SK-N-SH treated with all-trans-retinoic acid at 6 μM for 48 hours (cell line): ENCODE results near the gene GPX5.

ENCODE experiments used
- ATAC-seq: fragments of 200-7000 bp; cut with Tn5 transposase; 3 replicates; pipeline ENCODE4 v1.9.1; 2020; ENCODE audit warnings: mild to moderate bottlenecking, moderate library complexity
- ARNTL ChIP-seq: fragments of 450-650 bp; formaldehyde crosslinking; IDR thresholded peaks from 2 replicates; pipeline ENCODE4 v1.5.0; 2020; ENCODE audit warnings: low read depth, mild to moderate bottlenecking, moderate library complexity, borderline replicate concordance
- BACH2 ChIP-seq: fragments of 250-450 bp; sonication (Bioruptor Pico); IDR thresholded peaks from 2 replicates; pipeline ENCODE4 v1.9.0; 2021; ENCODE audit warnings: mild to moderate bottlenecking, borderline replicate concordance
- CREB5 ChIP-seq: fragments of 250-450 bp; sonication (Bioruptor Pico); IDR thresholded peaks from 2 replicates; pipeline ENCODE4 v1.5.1; 2020; ENCODE audit warnings: low read depth, mild to moderate bottlenecking, moderate library complexity
- CSDC2 ChIP-seq: fragments of 250-450 bp; sonication (Bioruptor Pico); IDR thresholded peaks from 2 replicates; pipeline ENCODE4 v1.5.0; 2020; ENCODE audit warnings: mild to moderate bottlenecking, moderate library complexity
- ESRRG ChIP-seq: fragments of 250-450 bp; sonication (Bioruptor Pico); IDR thresholded peaks from 2 replicates; pipeline ENCODE4 v1.6.1; 2021; ENCODE audit warnings: mild to moderate bottlenecking
- ISL1 ChIP-seq: fragments of 250-450 bp; sonication (Bioruptor Pico); IDR thresholded peaks from 2 replicates; pipeline ENCODE4 v2.1.2; 2022; ENCODE audit warnings: mild to moderate bottlenecking, moderate library complexity
- OSR1 ChIP-seq: fragments of 250-450 bp; sonication (Bioruptor Pico); IDR thresholded peaks from 2 replicates; pipeline ENCODE4 v1.8.0; 2022; ENCODE audit warnings: moderate library complexity, mild to moderate bottlenecking, inconsistent platforms
- PATZ1 ChIP-seq: fragments of 250-450 bp; sonication (Bioruptor Pico); IDR thresholded peaks from 2 replicates; pipeline ENCODE4 v1.8.0; 2020; ENCODE audit warnings: mild to moderate bottlenecking, moderate library complexity, borderline replicate concordance
- POU6F1 ChIP-seq: fragments of 250-450 bp; sonication (Bioruptor Pico); IDR thresholded peaks from 2 replicates; pipeline ENCODE4 v1.8.0; 2021; ENCODE audit warnings: low read depth, mild to moderate bottlenecking, moderate library complexity, borderline replicate concordance
- PPARA ChIP-seq: fragments of 250-450 bp; sonication (Bioruptor Pico); IDR thresholded peaks from 2 replicates; pipeline ENCODE4 v1.5.0; 2020; ENCODE audit warnings: mild to moderate bottlenecking, borderline replicate concordance
- RARB ChIP-seq: fragments of 250-450 bp; sonication (Bioruptor Pico); IDR thresholded peaks from 2 replicates; pipeline ENCODE4 v1.8.0; 2021; ENCODE audit warnings: mild to moderate bottlenecking, moderate library complexity
- SNAI2 ChIP-seq: fragments of 250-450 bp; sonication (Bioruptor Pico); IDR thresholded peaks from 2 replicates; pipeline ENCODE4 v1.5.0; 2020; ENCODE audit warnings: mild to moderate bottlenecking, moderate library complexity
- TCF4 ChIP-seq: fragments of 250-450 bp; sonication (Bioruptor Pico); IDR thresholded peaks from 2 replicates; pipeline ENCODE4 v1.8.0; 2021; ENCODE audit warnings: mild to moderate bottlenecking, moderate library complexity, borderline replicate concordance
- ZC3H10 ChIP-seq: fragments of 250-450 bp; sonication (Bioruptor Pico); IDR thresholded peaks from 2 replicates; pipeline ENCODE4 v1.5.1; 2021; ENCODE audit warnings: mild to moderate bottlenecking, moderate library complexity
- ZFP3 ChIP-seq: fragments of 250-450 bp; sonication (Bioruptor Pico); IDR thresholded peaks from 2 replicates; pipeline ENCODE4 v1.5.0; 2020; ENCODE audit warnings: mild to moderate bottlenecking, moderate library complexity
- ZFP30 ChIP-seq: fragments of 450-650 bp; formaldehyde crosslinking; IDR thresholded peaks from 2 replicates; pipeline ENCODE4 v1.5.0; 2022; ENCODE audit warnings: mild to moderate bottlenecking, moderate library complexity
- ZNF565 ChIP-seq: fragments of 450-650 bp; formaldehyde crosslinking; conservative IDR thresholded peaks from 2 replicates; pipeline ENCODE4 v1.5.0; 2020; ENCODE audit warnings: low read depth, mild to moderate bottlenecking, moderate library complexity
- ZNF70 ChIP-seq: fragments of 450-650 bp; formaldehyde crosslinking; IDR thresholded peaks from 2 replicates; pipeline ENCODE4 v1.5.0; 2020; ENCODE audit warnings: mild to moderate bottlenecking, moderate library complexity
- ZNF8 ChIP-seq: fragments of 450-650 bp; formaldehyde crosslinking; IDR thresholded peaks from 2 replicates; pipeline ENCODE4 v1.5.0; 2020; ENCODE audit warnings: mild to moderate bottlenecking, moderate library complexity
- TF ChIP-seq, protein P1 (sequence below): fragments of 250-450 bp; sonication (Bioruptor Pico); IDR thresholded peaks from 2 replicates; pipeline ENCODE4 v1.5.0; 2020; ENCODE audit warnings: mild to moderate bottlenecking, moderate library complexity
- TF ChIP-seq, protein P2 (sequence below): fragments of 250-450 bp; sonication (Bioruptor Pico); IDR thresholded peaks from 2 replicates; pipeline ENCODE4 v1.5.1; 2021; ENCODE audit warnings: mild to moderate bottlenecking, moderate library complexity

GPX5 gene

DNA sequence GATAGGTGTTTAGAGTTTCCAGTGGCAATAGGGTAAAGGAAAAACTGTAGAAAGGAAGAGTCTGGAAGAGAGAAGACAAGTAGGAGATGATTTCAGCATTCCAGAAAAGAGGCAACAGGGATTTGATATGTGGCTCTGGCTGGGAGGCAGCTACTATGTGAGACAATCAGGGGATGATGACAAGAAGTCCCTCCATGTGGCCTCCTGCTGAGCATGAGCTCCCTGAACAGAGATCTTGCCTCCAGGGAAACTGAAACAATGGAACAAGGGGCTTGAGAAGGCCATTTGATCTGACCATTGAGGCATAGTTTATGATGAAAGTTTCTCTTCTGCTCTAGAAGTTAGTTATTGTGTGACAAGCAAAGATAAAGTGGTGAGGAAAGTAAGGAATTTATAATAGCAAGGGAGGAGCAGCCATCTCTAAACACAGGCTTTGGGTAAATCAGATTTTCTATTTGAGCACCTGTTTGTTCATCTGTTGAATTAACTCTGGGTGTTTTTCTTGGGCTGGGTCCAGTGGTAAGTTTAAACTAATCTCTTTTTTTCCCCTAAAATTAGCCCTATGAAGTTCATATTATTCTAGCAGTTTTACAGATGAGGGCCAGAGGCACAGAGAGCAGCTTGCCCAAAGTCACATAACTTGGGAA, 3.0 kb upstream of the GPX5 start (continued):
- TF ChIP-seq CREB5 (no peak), ZNF70 (CRISPR knock-in tag) (no peak)

DNA sequence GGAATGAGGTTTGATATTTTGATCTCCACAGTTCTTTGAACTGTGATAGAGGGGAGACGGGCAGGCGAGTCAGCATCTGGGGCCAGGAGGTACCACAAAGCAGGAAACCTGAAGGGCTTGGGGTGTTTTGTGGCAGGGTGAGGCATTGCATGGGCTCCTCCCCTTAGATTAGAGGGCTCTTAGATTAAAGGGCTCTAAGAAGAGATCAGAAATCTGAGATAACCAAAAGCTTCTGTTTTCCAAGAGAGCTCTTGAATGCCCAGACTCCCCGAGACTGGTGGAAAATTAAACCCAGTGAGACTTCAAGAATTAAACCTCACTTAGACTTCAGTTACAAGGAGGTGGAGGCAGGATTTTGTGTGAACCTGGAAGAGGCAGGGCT, 2.4 kb upstream of the GPX5 start:
- TF ChIP-seq ZFP30 (CRISPR knock-in tag) (no peak), ZNF8 (CRISPR knock-in tag) (no peak), SNAI2 (CRISPR knock-in tag) (no peak), OSR1 (CRISPR knock-in tag) (no peak), TCF4 (CRISPR knock-in tag) (no peak), RARB (CRISPR knock-in tag) (no peak), ZFP3 (no peak), ESRRG (CRISPR knock-in tag) (no peak), ZC3H10 (no peak), ARNTL (CRISPR knock-in tag) (no peak)
- TF ChIP-seq, protein P1, sequence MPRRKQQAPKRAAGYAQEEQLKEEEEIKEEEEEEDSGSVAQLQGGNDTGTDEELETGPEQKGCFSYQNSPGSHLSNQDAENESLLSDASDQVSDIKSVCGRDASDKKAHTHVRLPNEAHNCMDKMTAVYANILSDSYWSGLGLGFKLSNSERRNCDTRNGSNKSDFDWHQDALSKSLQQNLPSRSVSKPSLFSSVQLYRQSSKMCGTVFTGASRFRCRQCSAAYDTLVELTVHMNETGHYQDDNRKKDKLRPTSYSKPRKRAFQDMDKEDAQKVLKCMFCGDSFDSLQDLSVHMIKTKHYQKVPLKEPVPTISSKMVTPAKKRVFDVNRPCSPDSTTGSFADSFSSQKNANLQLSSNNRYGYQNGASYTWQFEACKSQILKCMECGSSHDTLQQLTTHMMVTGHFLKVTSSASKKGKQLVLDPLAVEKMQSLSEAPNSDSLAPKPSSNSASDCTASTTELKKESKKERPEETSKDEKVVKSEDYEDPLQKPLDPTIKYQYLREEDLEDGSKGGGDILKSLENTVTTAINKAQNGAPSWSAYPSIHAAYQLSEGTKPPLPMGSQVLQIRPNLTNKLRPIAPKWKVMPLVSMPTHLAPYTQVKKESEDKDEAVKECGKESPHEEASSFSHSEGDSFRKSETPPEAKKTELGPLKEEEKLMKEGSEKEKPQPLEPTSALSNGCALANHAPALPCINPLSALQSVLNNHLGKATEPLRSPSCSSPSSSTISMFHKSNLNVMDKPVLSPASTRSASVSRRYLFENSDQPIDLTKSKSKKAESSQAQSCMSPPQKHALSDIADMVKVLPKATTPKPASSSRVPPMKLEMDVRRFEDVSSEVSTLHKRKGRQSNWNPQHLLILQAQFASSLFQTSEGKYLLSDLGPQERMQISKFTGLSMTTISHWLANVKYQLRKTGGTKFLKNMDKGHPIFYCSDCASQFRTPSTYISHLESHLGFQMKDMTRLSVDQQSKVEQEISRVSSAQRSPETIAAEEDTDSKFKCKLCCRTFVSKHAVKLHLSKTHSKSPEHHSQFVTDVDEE (CRISPR knock-in tag), result no peak
- ATAC-seq, result no peak

GRCh38 chr6:28530777-28531176, 5.1 kb downstream of the GPX5 start:
- TF ChIP-seq ZFP3 (no peak), ZNF565 (no peak), ISL1 (CRISPR knock-in tag) (no peak), BACH2 (CRISPR knock-in tag) (no peak), ZFP30 (CRISPR knock-in tag) (no peak), SNAI2 (CRISPR knock-in tag) (no peak), CREB5 (no peak), ESRRG (CRISPR knock-in tag) (no peak)
- TF ChIP-seq, protein P2, sequence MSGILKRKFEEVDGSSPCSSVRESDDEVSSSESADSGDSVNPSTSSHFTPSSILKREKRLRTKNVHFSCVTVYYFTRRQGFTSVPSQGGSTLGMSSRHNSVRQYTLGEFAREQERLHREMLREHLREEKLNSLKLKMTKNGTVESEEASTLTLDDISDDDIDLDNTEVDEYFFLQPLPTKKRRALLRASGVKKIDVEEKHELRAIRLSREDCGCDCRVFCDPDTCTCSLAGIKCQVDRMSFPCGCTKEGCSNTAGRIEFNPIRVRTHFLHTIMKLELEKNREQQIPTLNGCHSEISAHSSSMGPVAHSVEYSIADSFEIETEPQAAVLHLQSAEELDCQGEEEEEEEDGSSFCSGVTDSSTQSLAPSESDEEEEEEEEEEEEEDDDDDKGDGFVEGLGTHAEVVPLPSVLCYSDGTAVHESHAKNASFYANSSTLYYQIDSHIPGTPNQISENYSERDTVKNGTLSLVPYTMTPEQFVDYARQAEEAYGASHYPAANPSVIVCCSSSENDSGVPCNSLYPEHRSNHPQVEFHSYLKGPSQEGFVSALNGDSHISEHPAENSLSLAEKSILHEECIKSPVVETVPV (CRISPR knock-in tag), result no peak
- TF ChIP-seq, all 23 proteins: peak for 0

DNA sequence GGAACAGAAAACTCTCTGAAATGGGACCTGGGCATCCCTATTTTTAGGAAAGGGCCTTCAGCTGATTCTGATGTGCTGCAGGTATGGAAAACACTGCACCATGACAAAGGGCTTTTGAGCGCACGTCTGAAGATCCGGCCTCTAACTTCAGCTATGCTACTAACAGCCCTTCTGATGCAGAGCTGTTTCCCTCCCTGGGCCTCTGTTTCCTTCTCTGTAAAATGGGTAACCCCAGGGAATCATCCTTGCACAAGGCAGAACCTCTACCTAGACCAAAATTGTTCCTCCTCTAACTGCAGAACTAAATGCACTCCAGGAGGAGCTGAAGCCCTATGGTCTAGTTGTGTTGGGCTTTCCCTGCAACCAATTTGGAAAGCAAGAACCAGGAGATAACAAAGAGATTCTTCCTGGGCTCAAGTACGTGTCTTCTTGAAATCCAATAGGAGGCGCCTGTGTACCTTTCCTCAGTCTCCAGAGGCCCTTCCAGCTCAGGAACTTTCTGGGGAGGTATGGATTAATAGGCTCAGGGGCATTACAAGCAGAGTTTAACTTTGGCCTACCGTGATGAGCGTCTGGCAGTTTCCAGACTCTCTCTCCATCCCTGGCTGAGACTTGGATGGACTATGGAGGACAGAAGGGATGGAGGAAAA, 5.9 kb downstream of the GPX5 start:
- peak; percentile 27; the same call in 1 of the 3 replicates for ATAC-seq
- TF ChIP-seq ZNF70 (CRISPR knock-in tag) (no peak), OSR1 (CRISPR knock-in tag) (no peak), ZC3H10 (no peak), TCF4 (CRISPR knock-in tag) (no peak), SNAI2 (CRISPR knock-in tag) (no peak), POU6F1 (CRISPR knock-in tag) (no peak), CSDC2 (CRISPR knock-in tag) (no peak), PATZ1 (CRISPR knock-in tag) (no peak), ZNF8 (CRISPR knock-in tag) (no peak), ARNTL (CRISPR knock-in tag) (no peak), ESRRG (CRISPR knock-in tag) (no peak), PPARA (no peak), ISL1 (CRISPR knock-in tag) (no peak), BACH2 (CRISPR knock-in tag) (no peak)
- TF ChIP-seq, protein P1 (CRISPR knock-in tag), result no peak

More at GRCh38 chr6:28530777-28531176, 5.1 kb downstream of the GPX5 start:
- no peak for ATAC-seq
